ENCODE results near the gene PFKFB4. TPM values are rescaled to one million over a fixed set of nuclear protein-coding genes. Genes with fewer than 3 reads are reported as not detected.

The PFKFB4 gene
- total RNA-seq, 1 donor, result 12.3 TPM

DNA sequence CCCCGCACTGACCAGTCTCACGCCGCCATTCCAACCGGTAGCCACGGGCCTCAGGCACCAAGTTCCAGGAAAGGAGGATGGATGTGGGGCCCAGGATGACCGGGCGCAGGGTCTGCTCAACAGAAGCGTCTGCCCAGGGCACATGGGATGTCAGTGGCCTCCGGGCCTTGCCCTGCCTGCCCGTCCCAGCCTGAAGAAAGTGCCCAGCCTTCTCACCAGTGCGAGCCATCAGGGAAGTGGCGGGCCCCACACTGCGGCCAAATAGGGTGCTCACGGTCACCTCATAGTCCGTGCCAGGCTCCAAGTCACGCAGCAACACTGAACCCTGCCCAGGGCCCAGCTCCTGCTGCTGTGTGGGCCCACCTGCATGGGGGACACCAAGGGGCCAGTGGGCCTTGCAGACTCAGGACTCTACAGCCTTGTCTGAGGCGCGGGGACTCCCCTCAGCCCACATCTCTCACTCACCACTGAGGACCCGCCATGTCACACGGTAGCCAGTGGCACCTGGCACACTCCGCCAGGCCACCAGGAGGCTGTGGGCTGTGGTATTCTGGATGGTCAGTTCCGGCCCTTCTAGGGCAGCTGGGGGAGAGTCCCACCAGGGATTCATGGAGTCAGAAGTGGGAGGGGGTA, 35.4 kb upstream of the PFKFB4 start:
- Histone ChIP-seq H2AFZ (ENCODE audit: low read length) (no peak overlapping the region), H3K79me2 (ENCODE audit: insufficient read depth, low read length) (peaks cover 6% of the 10 kb centered on the region), H3K36me3 (ENCODE audit: insufficient read depth, low read length) (peaks cover 6% of the 10 kb centered on the region), H3K4me2 (ENCODE audit: insufficient read depth, low read length) (no peak overlapping the region), H3K27me3 (ENCODE audit: insufficient read depth, low read length) (no peaks in the 10 kb centered on the region), H3K4me1 (ENCODE audit: insufficient read depth, low read length) (peaks cover 16% of the 10 kb centered on the region), H3K9me3 (ENCODE audit: low read depth, low read length) (no peaks in the 10 kb centered on the region), H4K20me1 (ENCODE audit: insufficient read depth, low read length) (no peaks in the 10 kb centered on the region), H3K27ac (ENCODE audit: low read depth, low read length) (no peak overlapping the region), H3K4me3 (ENCODE audit: insufficient read depth, low read length) (no peak overlapping the region)
- TF ChIP-seq, protein P1, sequence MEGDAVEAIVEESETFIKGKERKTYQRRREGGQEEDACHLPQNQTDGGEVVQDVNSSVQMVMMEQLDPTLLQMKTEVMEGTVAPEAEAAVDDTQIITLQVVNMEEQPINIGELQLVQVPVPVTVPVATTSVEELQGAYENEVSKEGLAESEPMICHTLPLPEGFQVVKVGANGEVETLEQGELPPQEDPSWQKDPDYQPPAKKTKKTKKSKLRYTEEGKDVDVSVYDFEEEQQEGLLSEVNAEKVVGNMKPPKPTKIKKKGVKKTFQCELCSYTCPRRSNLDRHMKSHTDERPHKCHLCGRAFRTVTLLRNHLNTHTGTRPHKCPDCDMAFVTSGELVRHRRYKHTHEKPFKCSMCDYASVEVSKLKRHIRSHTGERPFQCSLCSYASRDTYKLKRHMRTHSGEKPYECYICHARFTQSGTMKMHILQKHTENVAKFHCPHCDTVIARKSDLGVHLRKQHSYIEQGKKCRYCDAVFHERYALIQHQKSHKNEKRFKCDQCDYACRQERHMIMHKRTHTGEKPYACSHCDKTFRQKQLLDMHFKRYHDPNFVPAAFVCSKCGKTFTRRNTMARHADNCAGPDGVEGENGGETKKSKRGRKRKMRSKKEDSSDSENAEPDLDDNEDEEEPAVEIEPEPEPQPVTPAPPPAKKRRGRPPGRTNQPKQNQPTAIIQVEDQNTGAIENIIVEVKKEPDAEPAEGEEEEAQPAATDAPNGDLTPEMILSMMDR (IDR thresholded peaks at IDR 0.05; ENCODE audit: extremely low read depth, low read depth, low read length), result no peak
- DNase-seq (ENCODE audit: insufficient read length, low spot score, missing footprints), result peak; percentile 73

DNA sequence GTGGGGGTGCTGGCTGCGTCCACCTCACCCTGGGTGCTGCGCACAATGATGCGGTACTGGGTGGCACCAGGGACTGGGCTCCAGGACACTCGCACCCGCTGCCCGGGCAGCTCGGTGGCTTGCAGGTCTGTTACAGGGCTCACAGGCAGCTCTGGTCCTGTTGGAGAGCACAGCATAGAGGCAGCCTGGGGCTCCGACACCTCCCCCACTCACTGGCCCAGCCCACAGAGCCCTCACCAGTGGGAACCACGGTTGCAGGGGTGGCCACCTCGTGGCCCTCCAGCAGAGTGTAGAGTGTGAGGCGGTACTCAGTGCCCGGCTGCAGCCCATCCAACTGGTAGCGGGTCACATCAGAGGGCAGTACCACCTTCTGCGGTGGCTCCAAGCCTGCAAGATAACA, 34.8 kb upstream of the PFKFB4 start:
- Histone ChIP-seq H3K79me2 (ENCODE audit: insufficient read depth, low read length) (peaks cover 6% of the 10 kb centered on the region), H4K20me1 (ENCODE audit: insufficient read depth, low read length) (no peaks in the 10 kb centered on the region)

DNA sequence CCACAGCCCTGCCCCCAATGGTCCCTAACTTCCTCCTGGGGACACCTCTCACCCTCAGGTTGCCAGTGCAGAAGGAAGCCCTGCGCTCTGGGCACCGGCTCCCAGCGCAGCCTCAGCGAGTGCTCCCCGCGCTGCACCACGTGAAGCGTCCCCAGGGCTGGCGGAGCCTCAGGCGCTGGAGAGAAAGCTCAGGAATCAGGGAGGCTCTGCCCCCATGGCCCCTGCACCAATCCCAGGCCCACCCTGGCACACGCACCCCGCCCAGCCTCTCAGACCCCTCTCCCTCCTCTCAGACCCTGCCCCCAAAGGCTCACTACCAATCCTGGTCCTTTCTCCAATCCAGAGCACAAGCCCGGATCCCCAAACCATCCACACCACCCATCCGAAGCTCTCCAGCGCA, 31.6 kb upstream of the PFKFB4 start:
- Histone ChIP-seq H3K4me1 (ENCODE audit: insufficient read depth, low read length) (no peaks in the 10 kb centered on the region), H3K27ac (ENCODE audit: low read depth, low read length) (no peak overlapping the region), H3K4me2 (ENCODE audit: insufficient read depth, low read length) (no peak overlapping the region), H2AFZ (ENCODE audit: low read length) (no peak overlapping the region), H3K36me3 (ENCODE audit: insufficient read depth, low read length) (peaks cover 9% of the 10 kb centered on the region), H3K4me3 (ENCODE audit: insufficient read depth, low read length) (no peak overlapping the region), H4K20me1 (ENCODE audit: insufficient read depth, low read length) (no peaks in the 10 kb centered on the region), H3K9me3 (ENCODE audit: low read depth, low read length) (no peaks in the 10 kb centered on the region), H3K79me2 (ENCODE audit: insufficient read depth, low read length) (no peaks in the 10 kb centered on the region), H3K27me3 (ENCODE audit: insufficient read depth, low read length) (no peaks in the 10 kb centered on the region)
- TF ChIP-seq, protein P1 (IDR thresholded peaks at IDR 0.05; ENCODE audit: extremely low read depth, low read depth, low read length), result no peak
- DNase-seq (ENCODE audit: insufficient read length, low spot score, missing footprints), result no peak

More for the DNA sequence above, 34.8 kb upstream of the PFKFB4 start:
- peaks cover 16% of the 10 kb centered on the region for H3K4me1 ChIP-seq (ENCODE audit: insufficient read depth, low read length)
- no peaks in the 10 kb centered on the region for H3K9me3 ChIP-seq (ENCODE audit: low read depth, low read length)
- DNase-seq (ENCODE audit: insufficient read length, low spot score, missing footprints), result peak; percentile 38
- H3K36me3 ChIP-seq (ENCODE audit: insufficient read depth, low read length), result peaks cover 9% of the 10 kb centered on the region
- no peak overlapping the region for H2AFZ ChIP-seq (ENCODE audit: low read length)
- TF ChIP-seq, protein P1 (IDR thresholded peaks at IDR 0.05; ENCODE audit: extremely low read depth, low read depth, low read length), result no peak
- no peak overlapping the region for H3K27ac ChIP-seq (ENCODE audit: low read depth, low read length)
- H3K4me2 ChIP-seq (ENCODE audit: insufficient read depth, low read length), result no peak overlapping the region
- H3K27me3 ChIP-seq (ENCODE audit: insufficient read depth, low read length), result no peaks in the 10 kb centered on the region
- H3K4me3 ChIP-seq (ENCODE audit: insufficient read depth, low read length), result no peak overlapping the region

DNA sequence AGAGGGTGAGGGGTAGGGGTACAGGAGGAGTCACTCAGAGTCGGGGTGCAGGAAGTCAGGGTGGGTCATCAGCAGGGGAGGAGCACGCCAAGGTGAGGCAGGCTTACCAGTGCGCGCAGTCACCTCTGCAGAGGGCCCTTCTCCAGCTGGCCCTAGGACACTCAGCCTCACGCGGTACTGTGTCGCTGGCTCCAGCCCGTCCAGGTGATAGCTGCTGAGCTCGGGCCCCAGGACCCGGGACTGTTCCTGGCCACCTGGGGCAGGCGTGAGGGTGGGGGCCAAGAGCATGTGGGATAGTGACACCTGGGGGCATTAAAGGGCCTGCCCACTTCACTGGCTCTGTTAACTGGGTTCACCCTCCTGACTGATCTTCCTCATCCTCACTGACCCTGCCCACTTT, 31.1 kb upstream of the PFKFB4 start:
- Histone ChIP-seq H3K4me3 (ENCODE audit: insufficient read depth, low read length) (no peak overlapping the region), H3K9me3 (ENCODE audit: low read depth, low read length) (no peaks in the 10 kb centered on the region), H2AFZ (ENCODE audit: low read length) (no peak overlapping the region), H3K4me1 (ENCODE audit: insufficient read depth, low read length) (no peaks in the 10 kb centered on the region), H3K27me3 (ENCODE audit: insufficient read depth, low read length) (no peaks in the 10 kb centered on the region), H3K4me2 (ENCODE audit: insufficient read depth, low read length) (no peak overlapping the region), H3K79me2 (ENCODE audit: insufficient read depth, low read length) (no peaks in the 10 kb centered on the region), H4K20me1 (ENCODE audit: insufficient read depth, low read length) (no peaks in the 10 kb centered on the region), H3K27ac (ENCODE audit: low read depth, low read length) (no peak overlapping the region), H3K36me3 (ENCODE audit: insufficient read depth, low read length) (peaks cover 9% of the 10 kb centered on the region)
- no peak for DNase-seq (ENCODE audit: insufficient read length, low spot score, missing footprints)
- TF ChIP-seq, protein P1 (IDR thresholded peaks at IDR 0.05; ENCODE audit: extremely low read depth, low read depth, low read length), result no peak
